K562 (cell line): ENCODE results near the gene TBCEL. TPM values are rescaled to one million over a fixed set of nuclear protein-coding genes. Genes with fewer than 3 reads are reported as not detected.

Source experiments
- ATAC-seq: fragments of 200-7000 bp; cut with Tn5 transposase; 3 replicates; pipeline ENCODE4 v1.9.1; 2020; ENCODE audit warnings: moderate library complexity
- BruUV-seq: library from RNA; stranded (reverse); fragments of 400-500 nt; replicated peaks from 2 replicates; lab custom pipeline; 2021; lab: Mats Ljungman, UMichigan
- CTCF ChIA-PET: fragments of 300-600 bp; formaldehyde crosslinking; extraction: SDS; loops from one replicate; lab custom pipeline; 2021; ENCODE audit warnings: low intra/inter-chr PET ratio; lab: Yijun Ruan, JAX
- POLR2A ChIA-PET: fragments of 300-600, 350-650 bp; sonication (Branson Sonifier 250); formaldehyde crosslinking; extraction: SDS; loops from one replicate; lab custom pipeline; 2021; ENCODE audit warnings: antibody characterized with exemption, inconsistent platforms; lab: Yijun Ruan, JAX
- DNase-seq, 4 experiments: peaks; one replicate each; pipeline versions ENCODE4 v3.0.0 to v3.0.0-alpha.2; 2011 to 2018; ENCODE audit warnings: low spot score in 3 of 4, mixed read lengths in 3 of 4; ENCODE audit errors: extremely low read depth in 1 of 4
- FAIRE-seq: peaks from 2 replicates; lab custom pipeline; 2011; peaks lifted over from hg19 to GRCh38; lab: Jason Lieb, UNC
- H2AFZ ChIP-seq: 2 replicates; pipeline ENCODE4 v1.6.0; 2011; ENCODE audit warnings: low read depth, low read length, control low read depth, inconsistent platforms
- H3K27ac ChIP-seq: fragments of 200-600 bp; 3 replicates; pipeline ENCODE4 v1.8.0; 2011; ENCODE audit warnings: low read depth, mild to moderate bottlenecking, control low read depth, inconsistent platforms, low read length, moderate library complexity, mixed read lengths; ENCODE audit errors: extremely low read depth
- H3K27me3 ChIP-seq, 2 experiments: fragments of 300-600 bp in 1 of 2; 2 replicates in 1 of 2; 3 replicates in 1 of 2; pipeline versions ENCODE4 v1.6.0 to v1.8.0; 2011; ENCODE audit warnings: inconsistent platforms in 2 of 2, low read length in 2 of 2, mild to moderate bottlenecking in 1 of 2, mixed read lengths in 1 of 2, moderate library complexity in 1 of 2; ENCODE audit not compliant: control insufficient read depth in 2 of 2, insufficient read depth in 2 of 2
- H3K36me3 ChIP-seq: fragments of 300-600 bp; 3 replicates; pipeline ENCODE4 v1.8.0; 2011; ENCODE audit warnings: mild to moderate bottlenecking, low read length, inconsistent platforms; ENCODE audit not compliant: control insufficient read depth, insufficient read depth
- H3K4me1 ChIP-seq, 2 experiments: fragments of 200-600 bp in 1 of 2; replicated peaks in 1 of 2; 2 replicates in 1 of 2; 3 replicates in 1 of 2; pipeline versions ENCODE4 v1.5.1 to v1.8.0; 2011; ENCODE audit warnings: inconsistent platforms in 2 of 2, low read length in 2 of 2, mild to moderate bottlenecking in 1 of 2, mixed read lengths in 1 of 2, moderate library complexity in 1 of 2; ENCODE audit not compliant: control insufficient read depth in 2 of 2, insufficient read depth in 2 of 2
- H3K4me2 ChIP-seq: 2 replicates; pipeline ENCODE4 v1.6.1; 2011; ENCODE audit warnings: low read length, control low read depth, inconsistent platforms, mixed read lengths; ENCODE audit not compliant: insufficient read depth
- H3K4me3 ChIP-seq: fragments of 200-600 bp; sonication (generic), shearing (Covaris generic); 2 replicates; pipeline ENCODE4 v1.5.1; 2016; ENCODE audit warnings: control low read depth, inconsistent platforms
- H3K79me2 ChIP-seq: fragments of 200-600 bp; 3 replicates; pipeline ENCODE4 v1.8.0; 2011; ENCODE audit warnings: low read length, inconsistent platforms; ENCODE audit not compliant: control insufficient read depth, insufficient read depth
- H3K9ac ChIP-seq, 2 experiments: 2 replicates each; pipeline versions ENCODE4 v1.6.0 to v1.6.1; 2011; ENCODE audit warnings: low read depth in 2 of 2, low read length in 2 of 2, control low read depth in 1 of 2, inconsistent platforms in 1 of 2, mild to moderate bottlenecking in 1 of 2, mixed read lengths in 1 of 2; ENCODE audit not compliant: insufficient read depth in 1 of 2
- H3K9me1 ChIP-seq: one replicate; pipeline ENCODE4 v1.6.0; 2011; ENCODE audit warnings: inconsistent platforms, mild to moderate bottlenecking, low read length, moderate library complexity; ENCODE audit not compliant: control insufficient read depth, insufficient read depth
- H3K9me3 ChIP-seq: replicated peaks from 2 replicates; pipeline ENCODE4 v1.5.1; 2011; ENCODE audit warnings: low read depth, low read length, inconsistent platforms; ENCODE audit not compliant: control insufficient read depth, insufficient read depth
- H4K20me1 ChIP-seq: replicated peaks from 2 replicates; pipeline ENCODE4 v1.6.1; 2011; ENCODE audit warnings: low read length, inconsistent platforms, mixed read lengths; ENCODE audit not compliant: control insufficient read depth, insufficient read depth
- KDM4B ChIP-seq, 2 experiments: fragments of 450-650 bp in 1 of 2; sonication (generic) in 1 of 2; IDR thresholded peaks; 2 replicates each; pipeline ENCODE4 v1.6.1; 2016 to 2017; ENCODE audit warnings: borderline replicate concordance in 2 of 2, antibody characterized with exemption in 1 of 2, low read depth in 1 of 2, mild to moderate bottlenecking in 1 of 2
- LEF1 ChIP-seq: fragments of 450-650 bp; IDR thresholded peaks from 2 replicates; pipeline ENCODE4 v1.6.1; 2016; ENCODE audit warnings: mild to moderate bottlenecking
- MAZ ChIP-seq, 2 experiments: fragments of 450-650 bp in 1 of 2; sonication (generic) in 1 of 2; formaldehyde crosslinking; IDR thresholded peaks in 1 of 2; conservative IDR thresholded peaks in 1 of 2; 2 replicates each; pipeline versions ENCODE4 v1.4.0 to v1.5.0; 2020; ENCODE audit warnings: mild to moderate bottlenecking in 1 of 2, missing genetic modification reagents in 1 of 2
- ZNF316 ChIP-seq: fragments of 450-650 bp; IDR thresholded peaks from 2 replicates; pipeline ENCODE4 v1.6.1; 2016
- ZZZ3 ChIP-seq: fragments of 450-650 bp; IDR thresholded peaks from 2 replicates; pipeline ENCODE4 v1.6.1; 2016; ENCODE audit warnings: antibody characterized with exemption, mild to moderate bottlenecking, moderate library complexity
- WGBS: fragments of 100-300 bp; shearing (Covaris generic); methylation state at CpG from one replicate; pipeline ENCODE4 v1.1.6; 2016; ENCODE audit warnings: low coverage, mixed read lengths; ENCODE audit not compliant: insufficient coverage; ENCODE audit errors: missing lambda C conversion rate; 5-methylcytosine and 5-hydroxymethylcytosine counted together
- in situ Hi-C: fragments of 300-500 bp; cut with MboI; formaldehyde crosslinking; loops from 4 replicates; pipeline ENCODE4 v1.15.0; 2018; ENCODE audit warnings: inconsistent platforms, mixed read lengths
- intact Hi-C: fragments of 100-400 bp; cut with micrococcal nuclease; formaldehyde crosslinking; loops from 2 replicates; pipeline ENCODE4 v1.14.2; 2022
- polyA plus RNA-seq, 8 experiments: library from polyadenylated mRNA; depleted of rRNA in 4 of 8; stranded (reverse) in 5 of 8; unstranded in 3 of 8; fragments of >200 nt; fragmentation: Nextera tagmentation in 2 of 8; fragmentation: Illumina TruSeq in 1 of 8; extraction: Ambion mirVana in 2 of 8; extraction: Trizol in 1 of 8; gene quantifications; 2 replicates each; pipeline versions ENCODE4 v1.2.1 to v1.2.3, GENCODE V29; 2011 to 2014; ENCODE audit warnings: inconsistent platforms in 1 of 8, missing spikeins in 1 of 8
- total RNA-seq, 7 experiments: library from RNA; depleted of rRNA in 6 of 7; stranded (reverse); fragments of >200 nt in 6 of 7; fragmentation: Illumina TruSeq in 2 of 7; extraction: Trizol in 2 of 7; gene quantifications; 2 replicates each; pipeline versions ENCODE4 v1.2.1 to v1.2.3, GENCODE V29; 2011 to 2021; ENCODE audit warnings: low replicate concordance in 1 of 7
- TF ChIP-seq, protein P1 (sequence below): IDR thresholded peaks from 2 replicates; pipeline ENCODE4 v1.6.1; 2011; ENCODE audit warnings: borderline replicate concordance, low read depth, mild to moderate bottlenecking, moderate library complexity, low read length; ENCODE audit not compliant: insufficient read depth, poor library complexity, severe bottlenecking
- TF ChIP-seq, protein P2 (sequence below): fragments of 450-650 bp; IDR thresholded peaks from 2 replicates; pipeline ENCODE4 v1.6.1; 2016; ENCODE audit warnings: borderline replicate concordance

Gene TBCEL
- total and polyA plus RNA-seq, 9 of the 15 experiments (the other 6 are each of a cell fraction or from before 2014, with no cell fraction given) = 0.39 to 2.3 (median 1.4) TPM

DNA sequence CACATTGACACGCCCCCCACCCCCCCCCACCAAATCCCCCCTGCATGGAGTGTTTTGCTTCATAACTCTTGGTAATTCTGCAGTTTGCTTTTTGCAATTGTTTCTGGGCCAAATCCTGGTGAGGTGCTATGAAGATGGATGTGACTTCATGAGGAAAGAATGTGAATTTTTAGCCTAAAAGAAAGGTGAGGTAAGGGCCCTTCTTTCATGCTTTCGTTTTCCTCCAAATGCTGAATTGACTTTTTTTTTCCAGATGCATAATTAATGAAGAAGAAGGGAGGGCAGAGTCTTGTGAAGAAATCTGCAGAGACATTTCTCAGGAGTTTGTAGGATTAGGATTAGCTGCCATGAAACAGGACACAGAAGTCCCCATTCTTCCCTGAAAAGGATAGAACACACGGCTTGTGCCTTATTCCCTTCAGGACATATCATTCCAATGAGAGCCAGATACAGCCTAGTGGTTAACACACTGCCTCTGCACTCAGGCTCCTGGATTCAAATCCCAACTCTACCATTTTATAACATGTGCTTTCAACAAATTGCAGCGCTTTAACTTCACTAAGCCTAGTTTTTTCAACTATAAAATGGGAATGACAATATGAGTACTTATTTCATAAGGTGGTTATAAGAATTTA lies 19.6 kb upstream of the TBCEL start:
- Histone ChIP-seq H3K4me2 (no peak overlapping the region), H3K36me3 (no peaks in the 10 kb centered on the region), H3K4me3 (no peak overlapping the region), H3K79me2 (no peaks in the 10 kb centered on the region), H3K9ac (no peak overlapping the region), H3K27me3 (no peaks in the 10 kb centered on the region), H3K9me1 (no peaks in the 10 kb centered on the region), H3K4me1 (no peaks in the 10 kb centered on the region), H2AFZ (no peak overlapping the region), H3K27ac (no peak overlapping the region), H4K20me1 (no peaks in the 10 kb centered on the region; the same call in 1 of the 2 replicates), H3K9me3 (no peaks in the 10 kb centered on the region; the same call in 1 of the 2 replicates)
- no peak for ATAC-seq
- no peak for FAIRE-seq
- POLR2A ChIA-PET = interaction anchor here (0.6 to 1.5 kb wide), 2 partner anchors 19 to 49 kb away, joined by 4 read pairs; no protein-coding TSS in a partner anchor
- 0% methylated on average over 3 of the region's 4 CpGs for WGBS
- intact Hi-C loops = no loop called here
- CTCF ChIA-PET = no interaction called here
- no peak for DNase-seq
- in situ Hi-C loops = no loop called here
- TF ChIP-seq ZNF316 = peak; percentile 7; the same call in 1 of the 2 replicates
- no peak for TF ChIP-seq MAZ (CRISPR knock-in tag; conservative IDR thresholded peaks at IDR 0.05 in 1 of 2, IDR thresholded peaks at IDR 0.05 in 1 of 2)
- no TSS peak for BruUV-seq

DNA sequence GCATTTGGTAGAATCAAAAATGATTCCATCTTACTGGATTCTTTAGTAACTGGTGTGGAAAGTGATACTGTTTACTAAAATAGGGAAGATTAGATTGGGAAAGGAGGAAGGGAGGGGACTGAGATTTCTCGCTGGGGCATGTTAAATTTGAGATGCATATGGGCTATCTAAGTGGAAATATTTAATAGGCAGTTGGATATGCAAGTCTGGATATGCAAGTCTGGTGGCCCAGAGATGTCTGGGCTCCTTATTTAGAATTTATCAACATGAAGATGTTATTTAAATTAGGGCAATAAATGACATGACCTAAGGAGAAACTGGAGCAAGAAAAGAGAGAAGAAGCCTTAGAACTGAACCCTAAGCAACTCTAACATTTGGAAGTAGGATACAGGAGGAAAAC lies 17.0 kb upstream of the TBCEL start:
- H3K9me1 ChIP-seq = no peaks in the 10 kb centered on the region
- ChIA-PET POLR2A (no interaction called here), CTCF (no interaction called here)
- H3K79me2 ChIP-seq = no peaks in the 10 kb centered on the region
- no peaks in the 10 kb centered on the region for H3K36me3 ChIP-seq
- H3K9ac ChIP-seq = no peak overlapping the region
- no peaks in the 10 kb centered on the region; the same call in 1 of the 2 replicates for H4K20me1 ChIP-seq
- H2AFZ ChIP-seq = no peak overlapping the region
- H3K4me1 ChIP-seq = no peaks in the 10 kb centered on the region
- TF ChIP-seq, protein P1, sequence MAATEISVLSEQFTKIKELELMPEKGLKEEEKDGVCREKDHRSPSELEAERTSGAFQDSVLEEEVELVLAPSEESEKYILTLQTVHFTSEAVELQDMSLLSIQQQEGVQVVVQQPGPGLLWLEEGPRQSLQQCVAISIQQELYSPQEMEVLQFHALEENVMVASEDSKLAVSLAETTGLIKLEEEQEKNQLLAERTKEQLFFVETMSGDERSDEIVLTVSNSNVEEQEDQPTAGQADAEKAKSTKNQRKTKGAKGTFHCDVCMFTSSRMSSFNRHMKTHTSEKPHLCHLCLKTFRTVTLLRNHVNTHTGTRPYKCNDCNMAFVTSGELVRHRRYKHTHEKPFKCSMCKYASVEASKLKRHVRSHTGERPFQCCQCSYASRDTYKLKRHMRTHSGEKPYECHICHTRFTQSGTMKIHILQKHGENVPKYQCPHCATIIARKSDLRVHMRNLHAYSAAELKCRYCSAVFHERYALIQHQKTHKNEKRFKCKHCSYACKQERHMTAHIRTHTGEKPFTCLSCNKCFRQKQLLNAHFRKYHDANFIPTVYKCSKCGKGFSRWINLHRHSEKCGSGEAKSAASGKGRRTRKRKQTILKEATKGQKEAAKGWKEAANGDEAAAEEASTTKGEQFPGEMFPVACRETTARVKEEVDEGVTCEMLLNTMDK = no peak
- no peak for TF ChIP-seq ZZZ3
- TF ChIP-seq, protein P2, sequence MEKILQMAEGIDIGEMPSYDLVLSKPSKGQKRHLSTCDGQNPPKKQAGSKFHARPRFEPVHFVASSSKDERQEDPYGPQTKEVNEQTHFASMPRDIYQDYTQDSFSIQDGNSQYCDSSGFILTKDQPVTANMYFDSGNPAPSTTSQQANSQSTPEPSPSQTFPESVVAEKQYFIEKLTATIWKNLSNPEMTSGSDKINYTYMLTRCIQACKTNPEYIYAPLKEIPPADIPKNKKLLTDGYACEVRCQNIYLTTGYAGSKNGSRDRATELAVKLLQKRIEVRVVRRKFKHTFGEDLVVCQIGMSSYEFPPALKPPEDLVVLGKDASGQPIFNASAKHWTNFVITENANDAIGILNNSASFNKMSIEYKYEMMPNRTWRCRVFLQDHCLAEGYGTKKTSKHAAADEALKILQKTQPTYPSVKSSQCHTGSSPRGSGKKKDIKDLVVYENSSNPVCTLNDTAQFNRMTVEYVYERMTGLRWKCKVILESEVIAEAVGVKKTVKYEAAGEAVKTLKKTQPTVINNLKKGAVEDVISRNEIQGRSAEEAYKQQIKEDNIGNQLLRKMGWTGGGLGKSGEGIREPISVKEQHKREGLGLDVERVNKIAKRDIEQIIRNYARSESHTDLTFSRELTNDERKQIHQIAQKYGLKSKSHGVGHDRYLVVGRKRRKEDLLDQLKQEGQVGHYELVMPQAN = no peak
- no peak for TF ChIP-seq KDM4B (IDR thresholded peaks at IDR 0.05; ENCODE audit: borderline replicate concordance in 2 of 2, low read depth in 1 of 2)
- TF ChIP-seq LEF1 = no peak
- H3K4me2 ChIP-seq = no peak overlapping the region
- no peaks in the 10 kb centered on the region for H3K27me3 ChIP-seq
- no peak overlapping the region for H3K27ac ChIP-seq
- 0% methylated on average over 1 of the region's 1 CpG for WGBS
- FAIRE-seq (no peak), ATAC-seq (no peak), DNase-seq (no peak)
- BruUV-seq = no TSS peak
- H3K9me3 ChIP-seq = no peaks in the 10 kb centered on the region; the same call in 1 of the 2 replicates
- H3K4me3 ChIP-seq = no peak overlapping the region
- in situ Hi-C loops = no loop called here
- intact Hi-C loops = no loop called here
